ENCODE data around the gene LEF1. TPM values are rescaled to one million over a fixed set of nuclear protein-coding genes. Genes with fewer than 3 reads are reported as not detected.

LEF1 gene
- total and polyA plus RNA-seq, 2 experiments from 2014 or later = 0.50 to 0.73 TPM

DNA sequence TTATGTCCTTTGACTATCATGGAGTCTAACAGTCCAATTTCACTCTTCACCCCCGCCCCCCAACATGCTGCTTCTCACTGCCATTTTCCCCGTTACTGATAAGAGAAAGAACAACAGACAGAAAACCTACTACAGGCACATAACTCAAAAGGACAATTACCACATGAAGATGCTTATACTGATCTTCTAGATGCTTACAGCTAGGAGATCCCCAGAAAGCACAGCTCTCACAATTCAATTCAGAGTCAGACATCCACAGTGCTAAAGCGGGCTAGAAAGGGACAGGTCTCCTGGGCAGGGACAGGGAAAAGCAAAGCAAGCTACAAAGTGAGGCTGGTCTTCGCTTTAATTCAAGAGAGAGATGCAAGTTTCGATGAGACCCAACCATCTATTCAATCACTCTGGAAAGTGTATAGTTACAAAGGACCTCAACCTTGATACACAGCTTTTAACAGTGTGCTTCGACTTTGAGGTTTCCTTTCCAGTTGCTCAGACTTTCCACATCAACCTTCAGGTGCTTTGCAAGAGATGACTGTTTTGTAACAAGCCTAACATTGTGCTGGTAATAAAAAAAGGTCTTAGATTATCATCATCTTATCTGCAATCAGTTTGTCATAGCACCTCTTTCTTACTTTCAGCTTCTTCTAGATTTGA is 60.9 kb downstream of the LEF1 start:
- Histone ChIP-seq H3K27ac (ENCODE audit: low read depth) (no peak overlapping the region), H3K36me3 (ENCODE audit: insufficient read depth) (no peaks in the 10 kb centered on the region), H3K27me3 (ENCODE audit: insufficient read depth) (no peaks in the 10 kb centered on the region; the same call in 1 of the 2 replicates), H3K4me3 (no peak overlapping the region), H2AFZ (no peak overlapping the region), H3K4me1 (ENCODE audit: insufficient read depth) (peaks cover 26% of the 10 kb centered on the region), H3K9me2 (ENCODE audit: insufficient read depth) (no peaks in the 10 kb centered on the region; the same call in 1 of the 2 replicates), H3F3A (replicated peaks; ENCODE audit: low read depth) (no peaks in the 10 kb centered on the region), H4K20me1 (replicated peaks; ENCODE audit: insufficient read depth) (no peaks in the 10 kb centered on the region), H3K4me2 (no peak overlapping the region), H3K79me2 (replicated peaks; ENCODE audit: insufficient read depth) (no peaks in the 10 kb centered on the region)
- Mint-ChIP-seq H3K4me1 (peaks cover 36% of the 10 kb centered on the region), H3K36me3 (ENCODE audit: low read depth) (no peaks in the 10 kb centered on the region), H3K9me3 (no peaks in the 10 kb centered on the region), H3K4me3 (no peak overlapping the region), H3K27ac (no peak overlapping the region), H3K27me3 (ENCODE audit: insufficient read depth, low read depth, poor library complexity) (peaks cover 8% of the 10 kb centered on the region)
- TF ChIP-seq JUNB (IDR thresholded peaks at IDR 0.05; ENCODE audit: unreplicated experiment) (no peak), ETS1 (IDR thresholded peaks at IDR 0.05) (no peak), ZNF462 (CRISPR knock-in tag; IDR thresholded peaks at IDR 0.05) (no peak), REST (IDR thresholded peaks at IDR 0.05; ENCODE audit: unreplicated experiment) (no peak), NANOG (IDR thresholded peaks at IDR 0.05; ENCODE audit: borderline replicate concordance) (no peak), ZNF331 (CRISPR knock-in tag; IDR thresholded peaks at IDR 0.05; ENCODE audit: low read depth) (no peak), CTCF (conservative IDR thresholded peaks at IDR 0.05; ENCODE audit: low read depth in 2 of 2) (no peak)
- ATAC-seq (no peak), DNase-seq (ENCODE audit: low spot score) (no peak)

All from GM23338 (cell line).